Mesenchymal stem cell (in vitro differentiated cells and primary cell): Measurements from ENCODE around the gene TXNL4B.
"Not testable (repeated sequence)": the region's sequence is repeated elsewhere in the genome, so short reads cannot be mapped to it uniquely, and the experiment has no call there.

Source experiments
- DNase-seq: peaks from one replicate; pipeline ENCODE4 v3.0.0-alpha.2; 2013
- H2AFZ ChIP-seq: one replicate; pipeline ENCODE4 v1.6.1; 2013; ENCODE audit warnings: low read depth, mild to moderate bottlenecking, control low read depth, inconsistent platforms, low read length, moderate library complexity
- H2AK5ac ChIP-seq: 2 replicates; pipeline ENCODE4 v1.6.1; 2013; ENCODE audit warnings: low read length, moderate library complexity, mild to moderate bottlenecking, inconsistent platforms; ENCODE audit not compliant: severe bottlenecking
- H2BK120ac ChIP-seq: one replicate; pipeline ENCODE4 v1.6.1; 2013; ENCODE audit warnings: low read depth, mild to moderate bottlenecking, inconsistent platforms, low read length, moderate library complexity
- H2BK12ac ChIP-seq, 2 experiments: one replicate each; pipeline ENCODE4 v1.6.1; 2013; ENCODE audit warnings: inconsistent platforms in 2 of 2, low read length in 2 of 2, mild to moderate bottlenecking in 2 of 2, moderate library complexity in 2 of 2, control low read depth in 1 of 2
- H2BK15ac ChIP-seq: one replicate; pipeline ENCODE4 v1.6.1; 2013; ENCODE audit warnings: mild to moderate bottlenecking, low read depth, inconsistent platforms; ENCODE audit not compliant: poor library complexity, severe bottlenecking
- H2BK5ac ChIP-seq: 2 replicates; pipeline ENCODE4 v1.6.1; 2013; ENCODE audit warnings: low read depth, mild to moderate bottlenecking, low read length, control low read depth, inconsistent platforms; ENCODE audit not compliant: poor library complexity, severe bottlenecking
- H3K14ac ChIP-seq, 2 experiments: one replicate each; pipeline ENCODE4 v1.6.1; 2013; ENCODE audit warnings: inconsistent platforms in 2 of 2, low read length in 2 of 2, control low read depth in 1 of 2, mild to moderate bottlenecking in 1 of 2, moderate library complexity in 1 of 2
- H3K18ac ChIP-seq, 2 experiments: one replicate each; pipeline ENCODE4 v1.6.1; 2013; ENCODE audit warnings: inconsistent platforms in 2 of 2, low read length in 2 of 2, control low read depth in 1 of 2, low read depth in 1 of 2, mild to moderate bottlenecking in 1 of 2
- H3K23ac ChIP-seq, 2 experiments: one replicate each; pipeline ENCODE4 v1.6.1; 2013; ENCODE audit warnings: inconsistent platforms in 2 of 2, low read length in 2 of 2, mild to moderate bottlenecking in 2 of 2, moderate library complexity in 2 of 2, control low read depth in 1 of 2
- H3K27ac ChIP-seq: 2 replicates; pipeline ENCODE4 v1.5.1; 2013; ENCODE audit warnings: mild to moderate bottlenecking, moderate library complexity, low read length, control low read depth, inconsistent platforms; ENCODE audit not compliant: poor library complexity, severe bottlenecking
- H3K27me3 ChIP-seq, 2 experiments: 2 replicates each; pipeline versions ENCODE4 v1.6.1 to v1.7.0; 2013; ENCODE audit warnings: low read length in 2 of 2, mild to moderate bottlenecking in 2 of 2, moderate library complexity in 2 of 2, control low read depth in 1 of 2, inconsistent platforms in 1 of 2; ENCODE audit not compliant: control insufficient read depth in 1 of 2, insufficient read depth in 1 of 2
- H3K36me3 ChIP-seq, 2 experiments: 2 replicates each; pipeline versions ENCODE4 v1.6.1 to v1.7.0; 2013; ENCODE audit warnings: low read length in 2 of 2, control low read depth in 1 of 2, inconsistent platforms in 1 of 2, low read depth in 1 of 2, mild to moderate bottlenecking in 1 of 2; ENCODE audit not compliant: insufficient read depth in 2 of 2, control insufficient read depth in 1 of 2
- H3K4ac ChIP-seq, 2 experiments: one replicate each; pipeline ENCODE4 v1.6.1; 2013; ENCODE audit warnings: inconsistent platforms in 2 of 2, low read length in 2 of 2, mild to moderate bottlenecking in 2 of 2, moderate library complexity in 2 of 2, control low read depth in 1 of 2, low read depth in 1 of 2
- H3K4me1 ChIP-seq: 2 replicates; pipeline ENCODE4 v1.6.1; 2013; ENCODE audit warnings: low read depth, low read length, control low read depth; ENCODE audit not compliant: control insufficient read depth, insufficient read depth
- H3K4me2 ChIP-seq: 2 replicates; pipeline ENCODE4 v1.6.1; 2013; ENCODE audit warnings: low read length, mild to moderate bottlenecking, inconsistent platforms; ENCODE audit not compliant: poor library complexity, severe bottlenecking
- H3K4me3 ChIP-seq, 2 experiments: 2 replicates each; pipeline versions ENCODE4 v1.5.1 to v1.7.0; 2013; ENCODE audit warnings: low read length in 2 of 2, mild to moderate bottlenecking in 2 of 2, control low read depth in 1 of 2, low read depth in 1 of 2; ENCODE audit not compliant: insufficient read depth in 1 of 2
- H3K79me1 ChIP-seq: replicated peaks from 2 replicates; pipeline ENCODE4 v1.6.1; 2013; ENCODE audit warnings: mild to moderate bottlenecking, control low read depth, low read length, inconsistent platforms; ENCODE audit not compliant: poor library complexity, severe bottlenecking
- H3K9ac ChIP-seq: 2 replicates; pipeline ENCODE4 v1.7.0; 2013; ENCODE audit warnings: mild to moderate bottlenecking, low read length, moderate library complexity
- H3K9me3 ChIP-seq: 2 replicates; pipeline ENCODE4 v1.7.0; 2013; ENCODE audit warnings: mild to moderate bottlenecking, low read length; ENCODE audit not compliant: control insufficient read depth
- H4K8ac ChIP-seq: one replicate; pipeline ENCODE4 v1.6.1; 2013; ENCODE audit warnings: inconsistent platforms, mild to moderate bottlenecking, low read length, moderate library complexity
- H4K91ac ChIP-seq: one replicate; pipeline ENCODE4 v1.6.1; 2013; ENCODE audit warnings: mild to moderate bottlenecking, low read length, inconsistent platforms
- WGBS: methylation state at CpG from one replicate; pipeline ENCODE4 v1.1.7; 2013; ENCODE audit warnings: mixed read lengths; 5-methylcytosine and 5-hydroxymethylcytosine counted together

Gene TXNL4B

GRCh38 chr16:72057313-72057712 is 36.1 kb downstream of the TXNL4B start:
- H3K9ac ChIP-seq, H3K4ac ChIP-seq, H4K8ac ChIP-seq, H3K4me2 ChIP-seq, DNase-seq, H2AFZ ChIP-seq, H2BK15ac ChIP-seq, H3K23ac ChIP-seq, H3K36me3 ChIP-seq, H3K79me1 ChIP-seq, H2BK120ac ChIP-seq, H3K27me3 ChIP-seq, H3K9me3 ChIP-seq, H4K91ac ChIP-seq, H2BK5ac ChIP-seq, H3K27ac ChIP-seq, H2BK12ac ChIP-seq, H3K4me3 ChIP-seq, H3K4me1 ChIP-seq, H3K14ac ChIP-seq, H2AK5ac ChIP-seq, H3K18ac ChIP-seq: not testable (repeated sequence)
- no CpG with 5 or more reads among the region's 6 CpGs for WGBS

- no peak for DNase-seq
- Histone ChIP-seq H2BK15ac (no peak overlapping the region), H2AK5ac (no peak overlapping the region), H4K91ac (no peak overlapping the region), H3K23ac (no peak overlapping the region), H3K9ac (no peak overlapping the region), H3K18ac (no peak overlapping the region), H4K8ac (no peak overlapping the region), H3K14ac (no peak overlapping the region), H2BK5ac (no peak overlapping the region), H3K4me2 (no peak overlapping the region), H3K4ac (no peak overlapping the region), H3K79me1 (no peaks in the 10 kb centered on the region), H3K4me3 (no peak overlapping the region), H3K9me3 (no peaks in the 10 kb centered on the region), H3K4me1 (no peaks in the 10 kb centered on the region), H2BK12ac (no peak overlapping the region), H3K27ac (no peak overlapping the region), H2BK120ac (no peak overlapping the region), H2AFZ (no peak overlapping the region), H3K27me3 (no peaks in the 10 kb centered on the region), H3K36me3 (no peaks in the 10 kb centered on the region)
- 89% methylated on average over 4 of the region's 4 CpGs for WGBS
Measured at GRCh38 chr16:72055911-72056310, 37.5 kb downstream of the TXNL4B start.

- H3K4me1 ChIP-seq, H2BK120ac ChIP-seq, H3K27me3 ChIP-seq, H4K91ac ChIP-seq, H3K36me3 ChIP-seq, H2BK12ac ChIP-seq, H3K18ac ChIP-seq, H3K9ac ChIP-seq, H3K27ac ChIP-seq, DNase-seq, H3K4me3 ChIP-seq, H3K79me1 ChIP-seq, H3K23ac ChIP-seq, H2AK5ac ChIP-seq, H3K4me2 ChIP-seq, H2BK15ac ChIP-seq, H3K14ac ChIP-seq, H4K8ac ChIP-seq, H2AFZ ChIP-seq, H3K9me3 ChIP-seq, H3K4ac ChIP-seq, H2BK5ac ChIP-seq: not testable (repeated sequence)
- 98% methylated on average over 4 of the region's 5 CpGs for WGBS
Measured at GRCh38 chr16:72054254-72054847, 39.1 kb downstream of the TXNL4B start, which contains the start of gene HP. Gene HP (plus strand): TSS chr16:72054505. CDS start chr16:72054653, 148 bp downstream.

GRCh38 chr16:72051818-72052217 is 41.6 kb downstream of the TXNL4B start:
- H4K91ac ChIP-seq: no peak overlapping the region
- 91% methylated on average over 2 of the region's 2 CpGs for WGBS
- no peaks in the 10 kb centered on the region for H3K9me3 ChIP-seq
- H3K36me3 ChIP-seq: no peaks in the 10 kb centered on the region
- no peak overlapping the region for H3K23ac ChIP-seq
- H2BK5ac ChIP-seq: no peak overlapping the region
- no peaks in the 10 kb centered on the region for H3K4me1 ChIP-seq
- no peak for DNase-seq
- H2BK12ac ChIP-seq: no peak overlapping the region
- H3K79me1 ChIP-seq: no peaks in the 10 kb centered on the region
- H3K4me2 ChIP-seq: no peak overlapping the region
- no peak overlapping the region for H2BK120ac ChIP-seq
- H3K18ac ChIP-seq: no peak overlapping the region
- H2AK5ac ChIP-seq: no peak overlapping the region
- no peak overlapping the region for H2BK15ac ChIP-seq
- no peak overlapping the region for H3K4ac ChIP-seq
- no peak overlapping the region for H3K9ac ChIP-seq
- no peaks in the 10 kb centered on the region for H3K27me3 ChIP-seq
- no peak overlapping the region for H2AFZ ChIP-seq
- H3K27ac ChIP-seq: no peak overlapping the region
- H3K4me3 ChIP-seq: no peak overlapping the region
- H3K14ac ChIP-seq: no peak overlapping the region
- no peak overlapping the region for H4K8ac ChIP-seq
